Measurements from ENCODE around the gene PCDH9. TPM values are rescaled to one million over a fixed set of nuclear protein-coding genes. Genes with fewer than 3 reads are reported as not detected.

PCDH9 gene
- total RNA-seq, 1 donor from 2014 or later = 0.75 TPM

GRCh38 chr13:67131393-67131792 lies 98.7 kb downstream of the PCDH9 start:
- Histone ChIP-seq H3K4me3 (ENCODE audit: low read depth, low read length) (no peak overlapping the region), H3K36me3 (ENCODE audit: control insufficient read depth, insufficient read depth, low read length) (no peaks in the 10 kb centered on the region), H3K27me3 (ENCODE audit: control insufficient read depth, insufficient read depth, low read length) (no peaks in the 10 kb centered on the region)
- TF ChIP-seq, protein P1, sequence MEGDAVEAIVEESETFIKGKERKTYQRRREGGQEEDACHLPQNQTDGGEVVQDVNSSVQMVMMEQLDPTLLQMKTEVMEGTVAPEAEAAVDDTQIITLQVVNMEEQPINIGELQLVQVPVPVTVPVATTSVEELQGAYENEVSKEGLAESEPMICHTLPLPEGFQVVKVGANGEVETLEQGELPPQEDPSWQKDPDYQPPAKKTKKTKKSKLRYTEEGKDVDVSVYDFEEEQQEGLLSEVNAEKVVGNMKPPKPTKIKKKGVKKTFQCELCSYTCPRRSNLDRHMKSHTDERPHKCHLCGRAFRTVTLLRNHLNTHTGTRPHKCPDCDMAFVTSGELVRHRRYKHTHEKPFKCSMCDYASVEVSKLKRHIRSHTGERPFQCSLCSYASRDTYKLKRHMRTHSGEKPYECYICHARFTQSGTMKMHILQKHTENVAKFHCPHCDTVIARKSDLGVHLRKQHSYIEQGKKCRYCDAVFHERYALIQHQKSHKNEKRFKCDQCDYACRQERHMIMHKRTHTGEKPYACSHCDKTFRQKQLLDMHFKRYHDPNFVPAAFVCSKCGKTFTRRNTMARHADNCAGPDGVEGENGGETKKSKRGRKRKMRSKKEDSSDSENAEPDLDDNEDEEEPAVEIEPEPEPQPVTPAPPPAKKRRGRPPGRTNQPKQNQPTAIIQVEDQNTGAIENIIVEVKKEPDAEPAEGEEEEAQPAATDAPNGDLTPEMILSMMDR (IDR thresholded peaks at IDR 0.05; ENCODE audit: insufficient read depth, low read length, poor library complexity, severe bottlenecking) = no peak
- no peak for DNase-seq (ENCODE audit: low read depth)

- TF ChIP-seq, protein P1 (IDR thresholded peaks at IDR 0.05; ENCODE audit: insufficient read depth, low read length, poor library complexity, severe bottlenecking) = no peak
- H3K27me3 ChIP-seq (ENCODE audit: control insufficient read depth, insufficient read depth, low read length) = no peaks in the 10 kb centered on the region
- no peak overlapping the region for H3K4me3 ChIP-seq (ENCODE audit: low read depth, low read length)
- DNase-seq (ENCODE audit: low read depth) = no peak
- no peaks in the 10 kb centered on the region for H3K36me3 ChIP-seq (ENCODE audit: control insufficient read depth, insufficient read depth, low read length)
These were observed 99.7 kb downstream of the PCDH9 start for GRCh38 chr13:67130444-67130843.

DNA sequence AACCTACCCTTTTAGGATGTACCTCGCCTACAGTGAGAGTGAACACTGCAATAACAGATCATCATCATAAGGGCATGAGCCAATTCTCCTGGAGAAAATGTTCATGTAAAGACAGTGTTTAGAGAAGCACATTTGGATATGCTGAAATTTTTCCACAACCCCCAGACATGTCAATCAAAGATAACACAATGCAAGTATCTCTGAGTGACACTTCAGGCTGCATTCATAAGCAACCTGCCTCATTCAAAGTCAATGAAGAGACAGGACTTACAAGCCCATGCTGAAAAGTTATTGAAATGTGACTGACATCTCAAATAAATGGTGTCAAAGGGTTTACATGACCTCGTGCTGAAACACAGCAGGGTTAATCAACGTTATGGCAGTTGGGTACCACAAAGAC lies 102.0 kb downstream of the PCDH9 start:
- TF ChIP-seq, protein P1 (IDR thresholded peaks at IDR 0.05; ENCODE audit: insufficient read depth, low read length, poor library complexity, severe bottlenecking) = no peak
- Histone ChIP-seq H3K27me3 (ENCODE audit: control insufficient read depth, insufficient read depth, low read length) (no peaks in the 10 kb centered on the region), H3K36me3 (ENCODE audit: control insufficient read depth, insufficient read depth, low read length) (no peaks in the 10 kb centered on the region), H3K4me3 (ENCODE audit: low read depth, low read length) (no peak overlapping the region)
- DNase-seq (ENCODE audit: low read depth) = no peak

- no peak for DNase-seq (ENCODE audit: low read depth)
- Histone ChIP-seq H3K27me3 (ENCODE audit: control insufficient read depth, insufficient read depth, low read length) (no peaks in the 10 kb centered on the region), H3K4me3 (ENCODE audit: low read depth, low read length) (no peak overlapping the region), H3K36me3 (ENCODE audit: control insufficient read depth, insufficient read depth, low read length) (no peaks in the 10 kb centered on the region)
- TF ChIP-seq, protein P1 (IDR thresholded peaks at IDR 0.05; ENCODE audit: insufficient read depth, low read length, poor library complexity, severe bottlenecking) = no peak
These were observed 104.5 kb downstream of the PCDH9 start for GRCh38 chr13:67125681-67126080.

DNA sequence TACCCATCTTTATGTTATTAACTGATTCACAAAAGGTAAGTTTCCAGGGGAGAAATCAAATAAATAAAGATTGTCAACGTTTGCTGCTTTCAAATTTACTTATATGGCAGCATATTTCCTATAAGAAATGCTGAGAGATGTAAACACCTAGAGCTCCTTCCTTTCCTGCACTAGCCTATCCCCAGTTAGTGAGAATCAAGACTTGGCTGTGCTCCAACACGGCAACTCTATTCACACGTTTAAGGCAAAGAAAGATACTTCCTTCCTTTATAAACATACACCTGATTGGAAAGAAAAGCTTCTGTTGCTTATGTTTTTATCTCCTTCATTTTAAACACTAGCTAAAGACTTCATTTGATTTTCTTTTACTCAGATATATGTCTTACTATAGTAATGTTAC lies 107.0 kb downstream of the PCDH9 start:
- Histone ChIP-seq H3K27me3 (ENCODE audit: control insufficient read depth, insufficient read depth, low read length) (no peaks in the 10 kb centered on the region), H3K36me3 (ENCODE audit: control insufficient read depth, insufficient read depth, low read length) (no peaks in the 10 kb centered on the region), H3K4me3 (ENCODE audit: low read depth, low read length) (no peak overlapping the region)
- TF ChIP-seq, protein P1 (IDR thresholded peaks at IDR 0.05; ENCODE audit: insufficient read depth, low read length, poor library complexity, severe bottlenecking) = no peak
- no peak for DNase-seq (ENCODE audit: low read depth)

DNA sequence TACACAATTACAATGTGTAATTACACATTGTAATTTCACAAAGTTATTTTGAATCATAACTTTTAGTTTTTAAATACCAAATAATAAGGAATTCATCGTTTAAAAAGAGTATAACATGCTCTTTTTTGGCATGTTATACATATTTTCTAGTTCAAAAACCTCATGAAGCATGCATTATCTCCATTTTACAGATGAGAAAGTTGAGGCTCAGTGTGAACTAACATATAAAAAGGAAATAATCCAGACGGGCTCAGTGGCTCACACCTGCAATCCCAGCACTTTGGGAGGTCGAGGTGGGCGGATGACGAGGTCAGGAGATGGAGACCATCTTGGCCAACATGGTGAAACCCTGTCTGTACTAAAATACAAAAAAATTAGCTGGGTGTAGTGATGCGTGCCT lies 107.9 kb downstream of the PCDH9 start:
- Histone ChIP-seq H3K27me3 (ENCODE audit: control insufficient read depth, insufficient read depth, low read length) (no peaks in the 10 kb centered on the region), H3K4me3 (ENCODE audit: low read depth, low read length) (no peak overlapping the region), H3K36me3 (ENCODE audit: control insufficient read depth, insufficient read depth, low read length) (no peaks in the 10 kb centered on the region)
- TF ChIP-seq, protein P1 (IDR thresholded peaks at IDR 0.05; ENCODE audit: insufficient read depth, low read length, poor library complexity, severe bottlenecking) = no peak
- DNase-seq (ENCODE audit: low read depth) = no peak

Measured in kidney epithelial cell (primary cell).